ENCODE results near the gene DISC1. TPM values are rescaled to one million over a fixed set of nuclear protein-coding genes. Genes with fewer than 3 reads are reported as not detected.

Gene DISC1
- total RNA-seq, 1 experiment from 2014 or later: 0.91 TPM

DNA sequence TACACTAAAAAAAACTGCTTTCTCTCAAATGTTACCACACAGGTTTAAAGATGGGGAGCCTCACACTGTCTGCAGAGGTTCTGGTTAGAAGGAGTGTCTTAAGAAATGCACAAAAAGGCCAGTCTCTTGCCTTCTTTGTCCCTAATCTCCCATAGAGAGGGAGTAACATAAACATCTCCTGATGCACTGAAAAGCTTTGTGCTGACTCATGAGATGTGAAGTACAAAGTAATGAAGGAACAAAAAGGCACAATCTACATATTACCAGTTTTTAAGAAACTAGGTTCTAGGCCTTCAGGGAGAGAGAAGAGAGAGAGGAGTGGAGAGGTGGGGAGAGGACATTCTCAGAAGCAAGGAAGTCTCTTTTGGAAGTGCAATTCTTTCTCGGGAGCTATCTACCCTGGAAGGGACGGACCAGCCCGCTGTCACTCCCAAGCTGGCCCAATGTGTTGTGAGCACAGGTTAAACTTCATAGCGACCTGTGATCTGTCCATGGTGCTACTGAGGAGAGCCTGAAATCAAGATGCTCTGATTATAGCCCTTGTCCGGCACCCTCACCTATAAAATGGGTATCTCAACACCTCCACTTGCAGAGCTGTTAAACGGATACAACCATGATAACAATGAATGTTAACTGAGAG lies 458.1 kb downstream of the DISC1 start:
- in situ Hi-C loops (cut with HindIII; ENCODE audit: low pct_unique_long_range_greater_than_20kb, low sequenced_read_pairs): no loop called here
- peak; percentile 15 for DNase-seq (ENCODE audit: low read depth)

- DNase-seq (ENCODE audit: low read depth): no peak
- in situ Hi-C loops (cut with HindIII; ENCODE audit: low pct_unique_long_range_greater_than_20kb, low sequenced_read_pairs): no loop called here
Measured at GRCh38 chr1:232090816-232091215, 464.2 kb downstream of the DISC1 start.

Other genes with a start within 250 kb of the DISC1 start
- 54.6 and 64.3 TPM in 2 replicates for gene EGLN1, start 204.5 kb upstream of the DISC1 start, total RNA-seq (2014; rRNA removed; shearing (Covaris generic); ENCODE audit: low replicate concordance)
- 29.8 and 33.2 TPM in 2 replicates for gene TSNAX, start 98.1 kb upstream of the DISC1 start, total RNA-seq (2014; rRNA removed; shearing (Covaris generic); ENCODE audit: low replicate concordance)